Smooth muscle cell of the brain vasculature (primary cell): ENCODE results near the gene PTPN20.

Experiments used
- DNase-seq: peaks from one replicate; pipeline ENCODE4 v3.0.0-alpha.2; 2012; ENCODE audit warnings: low read depth, low spot score

Gene PTPN20

DNA sequence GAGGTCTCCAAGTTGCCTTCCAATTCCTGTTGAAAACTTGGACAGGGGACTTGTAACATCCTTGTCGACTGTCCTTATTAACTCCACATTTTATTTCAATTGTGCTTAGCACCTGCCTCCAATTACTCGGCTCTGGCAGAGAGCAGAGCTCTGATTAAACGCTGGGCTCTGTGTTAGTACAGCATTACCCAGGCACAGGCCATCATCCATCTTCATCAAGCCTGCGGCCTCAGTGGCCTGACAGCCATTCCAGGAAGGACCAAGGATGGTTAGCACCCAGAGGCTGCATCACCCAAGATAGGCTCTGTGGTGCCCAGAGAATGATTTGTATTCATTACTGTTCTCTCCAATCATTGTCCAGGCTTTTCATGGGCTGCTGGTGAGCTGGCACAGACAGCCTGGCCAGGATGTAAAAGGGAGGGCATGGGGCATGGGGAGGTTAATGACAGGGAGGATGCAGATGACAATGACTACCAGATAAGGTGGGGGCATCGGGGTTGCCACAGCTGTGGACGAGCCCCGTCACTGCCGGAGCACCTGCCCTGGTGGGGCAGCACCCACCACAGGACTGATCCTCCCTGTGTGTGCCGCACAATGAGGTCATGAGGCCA, 123.3 kb downstream of the PTPN20 start:
- DNase-seq = no peak

DNA sequence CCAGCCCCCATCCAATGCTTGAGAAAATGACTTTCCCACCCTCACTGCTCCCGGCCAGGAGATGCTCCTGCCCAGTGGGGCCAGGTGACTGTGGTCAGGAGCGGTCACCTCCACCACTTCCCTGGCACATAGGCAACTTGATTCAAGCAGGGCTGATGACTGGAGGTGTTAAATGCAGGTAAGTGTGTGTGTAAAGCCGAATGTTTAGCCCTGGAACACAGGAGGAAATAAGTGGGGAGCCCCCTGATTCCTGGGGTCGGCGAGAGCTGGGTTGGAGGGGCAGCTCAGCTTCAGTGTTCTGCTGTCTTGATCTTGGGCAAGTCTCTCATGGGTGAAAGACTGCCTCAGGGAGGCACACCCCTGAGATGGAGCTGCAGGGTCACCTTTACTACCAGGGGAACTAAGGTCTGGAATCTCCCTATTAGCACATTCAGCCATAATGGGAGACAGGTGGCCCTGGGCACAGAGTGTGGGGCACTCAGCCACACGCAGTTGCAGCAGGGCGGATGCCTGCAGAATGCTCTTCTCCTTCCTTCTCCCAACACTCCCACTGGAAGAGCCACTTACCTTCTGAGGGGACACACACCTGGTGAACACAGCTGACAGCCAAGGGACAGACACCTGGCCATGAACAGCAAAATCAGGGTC, 124.1 kb downstream of the PTPN20 start:
- DNase-seq = no peak

DNA sequence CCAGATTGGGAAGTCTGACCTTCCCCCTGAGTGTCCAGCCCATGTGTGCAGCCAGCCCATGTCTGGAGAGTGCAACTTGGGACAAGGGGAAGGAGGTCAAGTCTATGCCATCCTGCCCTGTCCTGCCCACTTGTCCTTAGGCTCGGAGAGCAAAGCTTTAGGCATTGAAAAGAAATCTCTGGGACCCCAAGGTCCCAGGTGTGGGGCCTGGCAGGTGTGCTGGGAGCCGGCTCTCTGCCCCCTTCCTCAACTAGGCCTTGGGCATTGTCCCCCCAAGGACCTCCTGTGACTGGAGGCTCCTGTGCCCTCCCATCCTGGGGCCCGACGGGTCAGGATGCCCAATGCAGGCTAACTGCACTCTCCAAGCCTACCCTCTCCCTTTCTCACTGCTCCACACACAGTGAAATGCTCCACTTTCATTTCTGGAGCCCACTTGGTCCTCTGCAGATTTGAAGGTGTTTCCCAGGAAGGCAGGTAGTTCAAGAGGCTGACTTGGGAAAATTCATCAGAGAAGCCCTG, 124.7 kb downstream of the PTPN20 start:
- DNase-seq = no peak

DNA sequence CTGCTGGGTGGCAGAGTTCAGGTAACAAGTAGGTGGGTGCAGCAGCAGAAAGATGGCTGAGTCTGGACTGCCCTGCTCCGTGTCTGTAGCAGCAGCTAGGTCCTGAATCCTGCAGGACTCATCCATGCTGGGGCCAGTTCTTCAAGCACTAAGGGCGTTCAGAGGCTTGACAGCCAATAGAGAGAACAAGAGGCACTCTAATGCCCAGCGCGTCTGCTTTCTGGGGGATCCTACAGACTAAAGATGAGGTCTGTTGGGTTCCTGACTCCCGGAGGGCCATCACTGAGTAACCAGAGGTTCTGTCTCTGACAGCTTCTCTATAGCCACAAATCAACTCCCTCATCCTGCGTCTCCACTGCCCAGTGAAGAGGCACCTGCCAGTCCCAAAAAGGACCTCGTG, 125.5 kb downstream of the PTPN20 start:
- no peak for DNase-seq

DNA sequence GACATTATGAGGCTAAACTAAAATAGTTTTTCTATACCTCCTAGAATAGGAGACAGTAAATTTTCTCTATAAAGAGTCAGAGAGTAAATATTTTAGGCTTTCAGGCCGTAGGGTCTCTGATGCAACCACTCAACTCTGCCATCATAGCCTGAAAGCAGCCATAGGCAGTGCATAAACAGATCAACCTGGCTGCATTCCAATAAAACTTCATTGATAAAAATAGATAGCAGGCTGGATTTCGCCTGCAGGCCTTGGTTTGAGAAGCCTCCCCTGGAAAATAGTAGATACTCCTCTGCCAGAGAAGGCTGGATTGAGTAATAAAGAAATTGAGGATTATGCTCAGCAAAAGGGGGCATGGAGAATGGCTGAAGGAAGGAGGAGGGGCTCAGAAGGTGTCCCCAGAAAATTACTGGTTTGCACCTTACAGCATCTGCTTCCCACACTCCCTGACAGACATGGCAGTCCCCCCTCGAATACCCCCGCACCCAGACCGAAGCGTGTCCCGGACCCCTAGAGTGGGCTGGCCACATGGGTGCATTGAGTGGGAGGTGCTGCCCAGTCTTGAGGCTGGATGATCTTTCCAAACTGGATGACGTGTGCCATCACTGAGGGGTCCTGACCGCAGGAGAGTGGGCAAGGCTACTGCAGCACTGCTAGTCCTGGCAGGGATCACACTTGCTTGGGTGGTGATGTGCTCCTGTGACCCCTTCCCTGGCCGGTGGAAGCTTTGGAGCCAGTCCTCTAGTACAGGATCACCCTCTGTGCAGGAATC, 126.6 kb downstream of the PTPN20 start:
- no peak for DNase-seq

DNA sequence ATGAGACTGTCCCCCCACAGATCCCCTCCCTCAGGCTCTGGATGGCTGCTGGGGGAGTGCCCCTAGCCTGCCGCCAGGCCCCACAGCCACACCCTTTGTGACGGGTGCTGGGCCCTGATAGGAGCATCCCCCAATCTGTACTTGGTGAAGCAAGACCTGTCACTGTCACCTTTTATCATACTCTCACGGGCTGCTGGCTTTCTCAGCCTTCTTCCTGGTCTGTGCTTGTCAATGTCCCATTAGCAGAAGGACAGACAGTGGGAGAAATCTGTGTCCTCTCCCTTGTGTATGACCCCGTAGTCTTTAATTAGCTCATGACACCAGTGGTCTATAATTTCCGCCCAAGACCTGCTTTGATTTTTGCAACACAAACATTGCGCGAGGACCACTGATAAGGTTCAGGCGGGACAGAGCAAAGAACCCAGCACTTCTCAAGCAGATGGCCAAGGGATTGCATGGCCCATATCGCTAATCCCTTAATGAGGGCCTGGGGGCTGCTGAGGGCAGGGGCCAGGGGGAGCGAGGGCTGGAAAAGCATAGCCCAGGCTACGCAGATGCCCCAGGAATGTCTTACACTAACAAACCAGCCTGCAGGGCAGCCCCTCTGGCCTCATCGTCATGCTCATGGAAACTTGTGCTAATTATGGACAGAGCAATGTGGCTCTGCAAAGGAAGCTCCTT, 127.8 kb downstream of the PTPN20 start:
- DNase-seq = no peak

DNA sequence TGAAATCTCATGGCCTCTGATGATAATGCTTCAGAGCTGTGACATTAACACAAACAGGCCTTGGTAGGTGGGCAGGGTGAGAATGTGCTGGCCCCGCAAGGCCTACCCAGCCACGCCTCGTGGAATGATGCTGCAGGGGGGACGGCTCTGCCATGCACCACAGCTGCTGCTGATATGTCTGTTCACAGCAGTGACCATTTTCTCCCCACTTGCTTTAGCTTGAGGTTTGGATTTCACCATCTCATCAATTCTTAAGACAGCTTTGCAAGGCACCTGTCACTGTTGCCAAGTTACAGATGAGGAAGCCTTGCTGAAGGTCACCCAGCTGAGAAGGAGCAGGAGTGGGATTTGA, 128.3 kb downstream of the PTPN20 start:
- no peak for DNase-seq

DNA sequence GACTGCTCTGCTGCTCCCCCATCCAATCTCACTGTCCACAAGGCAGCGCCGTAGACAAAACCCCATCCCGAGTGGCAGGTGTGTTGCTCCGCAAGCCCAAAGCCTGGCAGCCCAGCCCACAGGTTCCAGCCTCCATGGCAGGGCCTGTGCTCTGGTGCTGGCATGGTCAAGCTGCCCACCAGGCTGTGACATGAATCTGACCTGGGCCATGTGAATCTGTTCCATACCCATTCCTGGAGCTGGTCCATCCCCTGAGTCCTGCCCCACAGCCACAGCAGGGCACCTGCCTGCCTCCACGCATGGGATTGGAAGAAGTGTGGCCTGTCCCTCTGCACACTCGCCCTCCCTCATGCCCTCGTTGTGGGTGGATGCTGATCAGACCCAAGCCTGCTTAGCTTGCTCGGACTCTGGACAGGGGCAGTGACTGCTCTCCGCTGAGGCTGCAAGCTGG, 128.8 kb downstream of the PTPN20 start:
- DNase-seq = no peak

DNA sequence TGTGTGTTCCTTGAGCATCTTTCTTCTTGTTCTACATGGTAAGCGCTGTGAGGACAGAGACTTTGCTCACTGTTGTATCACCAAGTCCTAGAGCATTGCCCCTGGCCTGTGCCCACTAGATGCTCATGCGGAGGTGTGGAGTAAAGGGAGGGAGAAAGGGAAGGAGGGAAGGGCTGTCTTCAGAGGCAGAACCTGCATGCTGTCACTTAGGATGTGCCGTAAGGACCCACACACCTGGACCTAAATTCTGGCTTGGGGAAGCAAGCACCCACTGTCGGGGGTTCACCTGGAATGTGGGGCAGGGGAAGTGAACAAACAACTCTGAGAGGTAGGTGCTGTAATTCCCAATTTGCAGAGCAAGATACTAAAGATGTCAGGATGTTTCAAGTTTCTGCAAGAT, 129.5 kb downstream of the PTPN20 start:
- no peak for DNase-seq

DNA sequence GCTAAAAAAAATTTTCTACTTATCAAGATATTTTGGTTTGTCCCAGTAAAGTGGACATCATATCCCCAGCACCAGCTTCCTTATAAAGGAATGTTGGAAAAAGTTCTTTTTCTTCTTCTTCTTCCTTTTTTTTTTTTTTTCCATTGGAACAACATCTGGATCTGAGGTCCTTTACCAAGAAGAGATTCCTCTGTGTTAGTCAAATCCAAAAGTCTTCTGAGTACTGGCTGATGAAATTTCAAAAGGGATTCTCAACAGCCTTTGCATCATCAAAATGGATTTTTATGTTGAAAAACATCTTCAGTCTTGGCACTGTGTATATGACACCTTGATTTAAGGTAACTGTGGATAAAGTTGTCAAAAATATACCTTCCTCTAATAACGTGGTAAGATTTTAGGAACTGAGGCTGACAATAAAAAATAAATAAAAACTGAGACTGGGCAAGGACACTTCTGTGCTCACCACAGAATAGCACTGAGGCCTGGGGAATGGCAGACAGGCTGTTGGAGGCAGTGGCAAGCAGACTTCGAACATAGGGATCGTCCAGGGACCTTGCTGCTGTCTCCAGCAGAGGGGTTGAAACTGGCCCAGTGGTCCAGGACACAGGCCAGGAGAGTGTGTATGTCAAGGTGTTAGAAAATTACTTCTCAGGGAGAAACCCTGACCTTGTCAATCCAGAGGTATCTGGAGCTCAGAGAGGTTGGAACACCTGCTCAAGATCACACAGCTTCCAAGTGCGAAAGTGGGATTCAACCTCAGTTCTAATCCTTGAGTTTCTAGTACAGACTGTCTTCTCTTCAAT, 130.4 kb downstream of the PTPN20 start:
- DNase-seq = no peak

DNA sequence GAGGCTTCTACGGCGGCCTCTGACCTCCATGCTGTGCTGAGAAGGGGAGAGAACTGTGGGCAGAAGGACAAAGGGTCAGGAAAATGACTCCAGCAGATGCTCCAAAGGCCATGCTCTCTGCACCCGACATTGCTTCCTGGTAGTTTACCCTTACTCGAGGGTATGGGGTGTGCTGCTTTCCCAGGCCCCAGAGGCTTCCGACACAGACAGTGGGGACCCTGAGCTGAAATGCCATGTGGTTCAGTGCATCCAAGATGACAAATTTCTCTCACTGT, 130.9 kb downstream of the PTPN20 start:
- no peak for DNase-seq

DNA sequence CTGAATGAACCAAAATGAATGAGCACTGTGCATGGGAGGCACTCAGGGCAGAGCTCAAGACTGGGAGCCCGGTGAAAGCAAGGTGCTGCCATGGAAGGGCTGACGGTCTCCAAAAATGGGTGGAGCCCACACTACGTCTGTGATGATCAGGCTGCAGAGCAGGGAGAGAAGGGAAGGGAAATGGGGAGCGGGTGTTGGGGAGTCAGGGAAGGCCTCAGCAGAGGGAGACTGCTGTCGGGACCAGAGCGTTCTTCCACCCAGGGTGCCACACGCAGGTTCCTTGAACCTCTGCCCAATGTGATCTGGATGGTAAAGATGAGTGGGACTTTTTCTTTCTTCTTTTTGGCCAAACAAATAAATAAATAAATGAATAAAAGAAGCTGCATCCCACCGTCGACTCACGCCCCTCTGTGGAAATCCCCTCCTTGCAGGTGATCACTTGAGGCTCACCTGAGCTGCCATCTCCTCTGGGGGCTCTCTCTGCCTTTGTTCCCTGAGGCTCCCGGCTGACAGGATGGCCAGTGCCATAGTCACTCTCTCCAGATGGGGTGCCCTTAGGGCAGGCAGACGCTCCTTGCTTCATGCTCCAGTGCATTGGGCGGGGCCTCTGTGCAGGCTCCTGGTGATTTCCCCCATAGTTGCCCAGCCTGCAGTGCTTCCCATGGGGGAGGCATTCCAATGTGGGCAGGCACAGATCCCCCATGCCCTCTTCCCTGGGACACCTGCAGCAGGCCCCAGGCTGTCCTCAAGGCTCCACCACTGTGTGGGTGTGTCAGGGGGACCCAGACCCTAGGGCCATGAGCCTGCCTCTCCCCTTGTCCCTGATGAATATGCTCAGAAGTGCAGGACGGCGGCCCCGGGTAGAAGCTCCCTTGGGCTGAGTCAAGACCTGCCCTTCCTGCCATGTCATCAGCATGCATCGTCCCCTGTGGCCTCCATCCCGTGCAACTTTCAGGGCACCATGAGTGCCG, 131.8 kb downstream of the PTPN20 start:
- DNase-seq = no peak

DNA sequence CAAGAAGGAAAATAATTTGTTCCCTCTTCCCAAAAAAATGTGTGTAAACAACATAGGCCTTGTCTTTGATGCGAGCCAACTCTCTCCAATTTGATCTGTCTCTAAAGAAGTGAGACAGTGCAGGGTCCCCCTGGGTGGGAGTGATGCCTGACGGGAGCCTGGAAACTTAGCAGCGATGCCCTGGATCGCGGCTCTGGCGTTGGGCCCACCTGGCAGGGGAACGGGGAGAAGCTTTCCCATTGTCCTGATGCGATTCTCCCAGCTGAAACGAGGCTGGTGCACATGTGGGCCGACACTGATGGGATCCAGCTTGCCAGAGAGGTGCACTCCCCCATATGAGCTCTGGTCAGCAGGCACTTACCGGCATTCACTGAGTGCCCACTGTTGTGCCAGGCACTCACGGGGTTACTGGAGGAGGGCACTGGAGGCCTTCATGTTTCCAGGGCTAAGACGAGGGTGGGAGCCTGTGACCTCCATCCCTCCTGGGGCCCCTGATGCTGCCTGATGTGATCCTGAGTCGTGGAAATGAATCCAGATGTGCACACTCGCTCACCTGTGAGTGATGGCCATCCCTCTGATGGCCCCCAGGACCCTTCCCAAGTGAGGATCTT, 132.8 kb downstream of the PTPN20 start:
- no peak for DNase-seq

DNA sequence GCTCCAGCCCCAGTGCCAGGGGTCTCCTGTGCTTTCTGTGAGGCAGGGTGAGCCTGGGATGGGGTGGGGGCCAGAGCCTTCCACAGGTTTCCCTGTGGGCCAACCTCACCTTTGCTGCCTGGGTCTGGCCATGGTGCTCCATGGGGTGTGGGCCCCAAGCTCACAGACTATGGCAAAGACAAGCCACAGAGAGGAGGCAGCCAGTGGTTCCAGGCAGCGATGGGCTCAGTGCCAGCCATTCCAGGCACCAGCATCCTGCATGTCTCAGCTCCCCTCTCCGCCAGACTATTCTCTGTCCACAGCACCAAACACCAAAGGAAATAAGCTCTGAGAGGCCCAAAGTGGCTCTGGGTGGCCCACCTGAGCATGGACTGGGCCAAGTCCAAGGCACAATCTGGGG, 133.5 kb downstream of the PTPN20 start:
- no peak for DNase-seq

DNA sequence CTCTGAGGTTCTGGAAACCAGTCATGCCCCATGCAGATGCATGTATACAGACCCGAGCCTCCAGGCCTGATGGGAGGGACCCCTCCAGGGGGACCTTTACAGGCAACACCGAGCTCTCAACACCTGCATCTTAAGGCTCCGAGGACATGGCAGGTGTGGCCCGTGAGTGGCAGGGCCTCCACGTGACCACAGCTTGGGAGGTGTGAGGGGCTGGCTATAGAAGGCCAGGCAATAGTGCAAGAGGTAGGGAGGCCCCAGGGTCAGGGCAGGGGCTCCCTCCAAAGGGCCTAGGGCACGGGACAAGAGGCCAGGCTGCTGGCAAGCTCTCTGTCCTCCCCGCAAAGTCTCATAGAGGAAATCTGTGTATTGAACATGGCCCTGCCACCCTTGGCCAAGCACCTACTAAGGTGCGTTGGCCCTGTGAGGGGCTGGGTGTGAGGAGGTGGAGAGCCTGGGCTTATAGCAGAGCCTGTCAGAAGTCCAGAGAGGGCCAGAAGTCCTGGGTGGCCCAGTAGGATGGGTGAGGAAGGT, 134.2 kb downstream of the PTPN20 start:
- no peak for DNase-seq

DNA sequence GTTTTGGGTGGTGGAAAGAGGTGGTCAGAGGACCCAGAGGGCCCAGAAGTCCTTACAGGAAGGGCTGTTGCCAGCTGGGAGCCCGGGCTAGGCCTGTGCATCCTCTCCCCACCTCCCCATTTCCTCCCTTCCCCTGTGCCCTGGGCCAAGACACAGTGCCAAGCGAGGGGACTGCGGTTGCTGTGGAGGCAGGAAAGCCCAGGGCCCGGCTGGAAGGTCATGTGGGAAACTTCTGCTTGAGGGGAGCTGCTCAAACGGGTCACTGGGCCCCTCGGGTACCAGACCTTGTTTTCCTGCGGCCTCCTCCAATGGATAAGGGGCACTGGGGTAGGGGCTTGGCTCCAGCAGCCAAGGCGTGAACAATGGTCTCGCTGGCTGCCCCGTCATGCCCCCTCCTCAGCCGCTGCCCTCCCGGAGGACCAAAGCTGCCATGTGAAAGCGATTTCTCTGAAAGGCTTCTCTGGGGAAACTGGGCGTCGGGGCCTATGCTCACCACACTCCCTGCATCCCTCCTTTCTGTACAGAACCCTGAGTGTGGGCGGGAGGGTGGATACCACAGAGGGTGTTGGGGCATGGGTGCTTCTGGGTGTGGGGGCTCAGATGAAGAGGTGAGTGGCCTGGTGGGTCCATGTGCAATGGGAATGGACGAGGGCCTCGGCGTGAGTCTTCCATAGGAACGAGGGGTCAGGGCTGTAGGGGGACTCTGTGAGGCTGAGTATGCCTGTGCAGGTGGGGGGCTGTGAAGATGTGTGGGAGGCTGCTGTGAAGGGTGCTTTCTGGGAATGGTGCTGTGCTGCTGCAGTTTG, 135.3 kb downstream of the PTPN20 start:
- no peak for DNase-seq

DNA sequence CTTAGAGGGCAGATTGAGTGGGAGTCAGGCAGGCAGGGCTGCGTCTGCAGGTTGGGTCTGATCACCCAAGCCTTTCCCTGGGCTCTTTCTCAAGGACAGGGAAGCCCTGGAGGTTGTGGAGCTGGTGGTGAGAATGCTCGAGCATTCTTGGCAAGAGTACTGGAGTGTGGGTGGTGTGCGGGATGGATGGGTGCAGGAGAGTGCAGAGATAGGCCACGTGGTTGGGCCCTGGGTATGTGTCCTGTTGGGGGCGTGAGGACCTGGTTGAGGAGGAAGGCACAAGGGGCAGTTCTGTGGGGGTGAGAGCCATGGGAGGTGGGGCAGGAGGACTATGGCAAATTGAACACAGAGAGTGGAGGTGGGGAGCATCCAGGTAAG, 135.9 kb downstream of the PTPN20 start:
- DNase-seq = no peak

DNA sequence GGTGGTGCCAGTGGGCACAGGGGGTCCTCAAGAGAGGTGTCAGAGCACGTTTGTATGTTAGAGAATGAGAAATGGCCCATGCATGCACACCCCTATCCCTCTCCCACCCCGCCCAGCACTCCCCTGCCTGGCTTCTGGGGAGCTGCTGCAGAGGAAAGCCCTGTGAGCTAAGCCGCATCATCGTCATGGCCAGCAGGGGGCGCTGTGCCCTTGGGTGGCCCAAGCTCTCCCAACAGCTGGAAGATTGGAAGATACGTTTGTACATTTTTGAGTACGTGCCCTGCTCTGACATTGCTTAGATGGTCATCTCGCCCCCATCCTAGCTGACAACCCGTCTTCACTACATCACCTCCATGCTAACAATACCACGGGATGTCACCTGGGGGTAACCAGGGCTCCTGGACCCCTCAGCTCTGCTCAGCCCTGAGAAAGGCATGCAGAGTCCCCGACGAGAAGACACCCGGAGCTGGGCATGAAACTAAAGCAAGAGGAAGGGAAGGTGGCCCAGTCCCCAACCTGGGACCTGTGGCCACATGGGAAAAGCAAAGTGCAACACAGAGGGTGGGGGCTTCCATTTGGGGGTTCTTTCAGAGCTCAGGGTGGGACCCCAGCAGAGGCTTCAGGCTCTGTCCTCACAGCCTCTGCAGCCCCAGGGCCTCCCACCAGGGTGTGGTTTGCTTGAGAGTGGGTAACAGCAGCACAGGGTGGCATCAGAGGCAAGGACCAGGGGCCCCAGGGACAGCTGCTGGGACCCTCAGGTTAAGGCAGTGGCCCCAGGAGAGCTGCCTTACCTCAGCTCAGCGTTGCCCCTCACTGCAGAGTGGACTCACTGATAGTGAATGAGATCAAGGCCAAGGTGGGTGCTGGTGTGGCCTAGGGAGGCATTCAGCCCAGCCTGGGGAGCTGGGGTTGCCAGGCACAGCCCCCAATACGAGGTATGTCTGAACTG, 136.6 kb downstream of the PTPN20 start:
- DNase-seq = peak; percentile 47
